HAP-1 (cell line): ENCODE measurements around the gene ZNF487.
"Not testable (repeated sequence)": the region's sequence is repeated elsewhere in the genome, so short reads cannot be mapped to it uniquely, and the experiment has no call there.

Source experiments
- DNase-seq, 2 experiments: peaks; one replicate each; pipeline ENCODE4 v3.0.0-alpha.2; 2016 to 2020; ENCODE audit warnings: low spot score in 2 of 2
- H3K27me3 ChIP-seq: fragments of 250-450 bp; sonication (Bioruptor Pico); 2 replicates; pipeline ENCODE4 v1.5.1; 2020; ENCODE audit warnings: low read depth, mild to moderate bottlenecking, moderate library complexity
- H3K36me3 ChIP-seq: fragments of 250-450 bp; sonication (Bioruptor Pico); replicated peaks from 2 replicates; pipeline ENCODE4 v1.5.1; 2020; ENCODE audit warnings: mild to moderate bottlenecking
- H3K4me1 ChIP-seq: fragments of 250-450 bp; sonication (Bioruptor Pico); 2 replicates; pipeline ENCODE4 v1.5.1; 2020; ENCODE audit warnings: mild to moderate bottlenecking
- H3K4me3 ChIP-seq: fragments of 250-450 bp; sonication (Bioruptor Pico); 2 replicates; pipeline ENCODE4 v1.5.1; 2020; ENCODE audit warnings: mild to moderate bottlenecking, moderate library complexity
- H3K9me3 ChIP-seq: fragments of 250-450 bp; sonication (Bioruptor Pico); 2 replicates; pipeline ENCODE4 v1.5.1; 2020; ENCODE audit warnings: mild to moderate bottlenecking, moderate library complexity
- in situ Hi-C: fragments of 300-500 bp; cut with MboI; formaldehyde crosslinking; loops from 3 replicates; pipeline ENCODE4 v1.14.3; 2020; ENCODE audit warnings: low sequenced_read_pairs, inconsistent platforms, mixed read lengths

Gene ZNF487

DNA sequence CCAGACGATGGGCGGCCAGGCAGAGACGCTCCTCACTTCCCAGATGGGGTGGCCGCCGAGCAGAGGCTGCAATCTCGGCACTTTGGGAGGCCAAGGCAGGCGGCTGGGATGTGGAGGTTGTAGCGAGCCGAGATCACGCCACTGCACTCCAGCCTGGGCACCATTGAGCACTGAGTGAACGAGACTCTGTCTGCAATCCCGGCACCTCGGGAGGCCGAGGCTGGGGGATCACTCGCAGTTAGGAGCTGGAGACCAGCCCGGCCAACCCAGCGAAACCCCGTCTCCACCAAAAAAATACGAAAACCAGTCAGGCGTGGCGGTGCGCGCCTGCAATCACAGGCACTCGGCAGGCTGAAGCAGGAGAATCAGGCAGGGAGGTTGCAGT is 28.8 kb downstream of the ZNF487 start:
- H3K36me3 ChIP-seq, H3K4me1 ChIP-seq, DNase-seq, H3K27me3 ChIP-seq, H3K9me3 ChIP-seq, H3K4me3 ChIP-seq, in situ Hi-C loops: not testable (repeated sequence)

DNA sequence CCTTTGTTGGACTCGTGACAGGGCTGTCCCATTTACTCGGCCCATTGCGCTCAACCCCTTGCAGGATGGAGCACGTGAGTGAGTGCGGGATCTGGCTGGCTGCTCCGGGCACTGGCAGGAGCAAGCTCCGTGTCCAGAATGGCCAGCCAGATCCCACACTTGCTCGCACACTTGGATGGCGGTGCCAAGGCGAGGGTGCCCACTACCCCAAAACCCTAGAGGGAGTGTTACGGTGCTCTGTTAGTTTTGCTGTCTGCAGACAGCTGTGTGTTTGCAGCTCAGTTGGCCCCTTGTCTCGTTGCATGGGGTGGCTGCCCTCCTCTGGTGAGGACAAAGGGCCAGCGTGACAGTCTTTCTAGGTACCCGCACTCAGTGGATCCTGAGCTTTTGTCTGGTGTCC is 34.2 kb downstream of the ZNF487 start:
- H3K4me3 ChIP-seq, result no peak overlapping the region
- in situ Hi-C loops, result no loop called here
- no peaks in the 10 kb centered on the region for H3K36me3 ChIP-seq
- H3K27me3 ChIP-seq, result no peaks in the 10 kb centered on the region
- H3K4me1 ChIP-seq, result no peaks in the 10 kb centered on the region
- DNase-seq, result no peak
- no peaks in the 10 kb centered on the region; the same call in 1 of the 2 replicates for H3K9me3 ChIP-seq

DNA sequence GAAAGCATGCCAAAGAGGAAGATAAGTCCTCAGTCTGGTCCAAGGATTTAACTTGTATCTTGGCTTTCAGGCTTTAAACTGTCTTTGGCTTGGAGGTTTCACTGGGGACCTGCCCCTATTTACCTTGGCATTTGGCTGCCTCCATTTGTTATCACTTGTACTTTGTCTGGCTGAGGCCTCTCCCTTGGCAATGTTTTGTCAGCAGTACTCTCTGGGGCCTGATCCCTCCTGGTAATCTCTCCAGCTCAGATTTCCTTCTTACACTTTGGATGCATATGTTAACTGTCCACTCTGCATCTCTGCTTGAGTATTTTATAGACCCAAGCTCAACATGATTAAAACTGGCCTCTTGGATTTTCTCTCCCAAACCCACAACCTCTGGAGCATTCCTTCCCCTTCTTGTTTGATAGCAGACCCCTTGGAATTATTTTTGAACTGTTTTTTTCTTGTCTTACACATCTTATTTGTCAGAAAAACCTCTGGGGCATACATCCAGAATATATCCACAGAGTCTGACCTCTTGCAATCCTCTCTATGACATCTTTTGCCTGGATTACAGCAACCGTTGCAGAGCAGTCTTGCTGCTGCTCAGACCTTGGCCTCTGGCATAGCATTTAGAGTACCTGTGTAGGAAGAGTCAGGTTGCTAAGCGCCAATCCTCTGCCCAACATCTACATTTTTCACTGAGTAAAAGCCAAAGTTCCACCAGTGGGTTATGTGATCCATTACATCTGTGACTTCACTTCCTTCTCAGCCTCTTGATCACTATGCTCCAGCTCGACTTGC is 35.2 kb downstream of the ZNF487 start:
- H3K4me3 ChIP-seq, result no peak overlapping the region

DNA sequence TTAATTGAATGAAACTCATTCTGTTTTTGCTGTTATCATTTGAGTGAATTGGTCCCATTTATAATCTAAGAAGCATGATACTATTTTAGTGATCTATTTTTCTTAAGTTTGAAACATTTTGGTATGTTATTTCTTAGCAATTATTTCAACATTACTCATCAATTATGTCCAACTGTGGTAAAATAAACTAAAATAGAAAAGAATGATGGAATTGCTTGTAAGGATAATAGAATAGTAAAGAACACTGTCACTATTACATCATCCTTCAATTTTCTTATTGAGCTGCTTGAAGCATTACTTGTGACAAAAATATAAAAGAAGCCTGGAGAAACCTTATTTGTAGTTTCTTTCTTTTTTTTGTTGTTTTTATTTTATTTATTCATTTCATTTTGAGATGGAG is 42.4 kb downstream of the ZNF487 start:
- DNase-seq, result no peak
- Histone ChIP-seq H3K4me3 (no peak overlapping the region), H3K27me3 (no peaks in the 10 kb centered on the region), H3K4me1 (no peaks in the 10 kb centered on the region), H3K36me3 (no peaks in the 10 kb centered on the region), H3K9me3 (no peaks in the 10 kb centered on the region; the same call in 1 of the 2 replicates)
- in situ Hi-C loops, result no loop called here

More for the DNA sequence above, 35.2 kb downstream of the ZNF487 start:
- no peaks in the 10 kb centered on the region for H3K36me3 ChIP-seq
- no peaks in the 10 kb centered on the region for H3K9me3 ChIP-seq
- in situ Hi-C loops, result no loop called here
- no peak for DNase-seq
- H3K27me3 ChIP-seq, result no peaks in the 10 kb centered on the region
- no peaks in the 10 kb centered on the region for H3K4me1 ChIP-seq

DNA sequence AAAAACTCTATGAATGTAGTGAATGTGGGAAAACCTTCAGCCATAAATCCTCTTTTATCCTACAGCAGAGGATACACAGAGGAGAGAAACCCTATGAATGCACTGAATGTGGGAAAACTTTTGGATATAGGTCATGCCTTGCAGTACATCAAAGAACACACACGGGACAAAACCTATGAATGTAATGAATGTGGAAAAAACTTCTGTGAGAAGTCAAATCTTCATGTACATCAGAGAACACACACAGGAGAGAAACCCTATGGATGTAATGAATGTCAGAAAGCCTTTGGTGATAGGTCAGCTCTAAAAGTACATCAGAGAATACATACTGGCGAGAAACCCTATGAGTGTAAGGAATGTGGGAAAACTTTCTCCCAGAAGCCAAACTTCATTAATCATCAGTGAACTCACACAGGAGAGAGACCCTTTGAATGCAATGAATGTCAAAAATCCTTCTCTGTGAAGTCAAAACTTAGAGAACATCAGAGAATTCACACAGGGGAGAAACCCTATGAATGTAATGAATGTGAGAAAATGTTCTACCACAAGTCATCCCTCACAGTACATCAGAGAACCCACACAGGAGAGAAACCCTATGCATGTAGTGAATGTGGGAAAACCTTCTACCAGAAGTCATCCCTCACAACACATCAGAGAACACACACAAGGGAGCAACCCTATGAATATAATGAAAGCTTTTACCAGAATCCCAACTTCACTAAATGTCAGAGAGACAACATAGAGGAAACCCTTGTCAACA is 45.6 kb downstream of the ZNF487 start:
- no peaks in the 10 kb centered on the region for H3K4me1 ChIP-seq
- in situ Hi-C loops, result no loop called here
- no peak overlapping the region for H3K4me3 ChIP-seq
- no peaks in the 10 kb centered on the region; the same call in 1 of the 2 replicates for H3K9me3 ChIP-seq
- H3K36me3 ChIP-seq, result no peaks in the 10 kb centered on the region
- no peak for DNase-seq
- H3K27me3 ChIP-seq, result no peaks in the 10 kb centered on the region

DNA sequence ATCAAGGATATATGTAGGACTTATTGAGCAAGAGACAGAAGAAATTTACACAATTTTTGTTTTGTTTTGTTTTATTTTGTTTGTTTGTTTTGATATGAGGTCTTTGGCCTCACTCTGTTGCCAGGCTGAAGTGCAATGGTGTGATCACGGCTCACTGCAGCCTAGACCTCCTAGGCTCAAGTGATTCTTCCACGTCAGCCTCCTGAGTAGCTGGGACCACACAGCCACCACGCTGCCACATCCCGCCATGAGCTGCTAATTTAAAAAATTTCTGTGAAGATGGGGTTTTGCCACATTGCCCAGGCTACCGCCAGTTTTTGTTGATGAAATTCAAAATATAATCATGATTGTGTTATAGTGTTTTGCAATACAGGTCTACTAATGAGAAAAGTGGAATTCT is 54.9 kb downstream of the ZNF487 start:
- no peaks in the 10 kb centered on the region for H3K4me1 ChIP-seq
- H3K27me3 ChIP-seq, result no peaks in the 10 kb centered on the region
- H3K36me3 ChIP-seq, result no peaks in the 10 kb centered on the region
- H3K9me3 ChIP-seq, result no peaks in the 10 kb centered on the region
- no peak overlapping the region for H3K4me3 ChIP-seq
- in situ Hi-C loops, result no loop called here
- DNase-seq, result no peak

DNA sequence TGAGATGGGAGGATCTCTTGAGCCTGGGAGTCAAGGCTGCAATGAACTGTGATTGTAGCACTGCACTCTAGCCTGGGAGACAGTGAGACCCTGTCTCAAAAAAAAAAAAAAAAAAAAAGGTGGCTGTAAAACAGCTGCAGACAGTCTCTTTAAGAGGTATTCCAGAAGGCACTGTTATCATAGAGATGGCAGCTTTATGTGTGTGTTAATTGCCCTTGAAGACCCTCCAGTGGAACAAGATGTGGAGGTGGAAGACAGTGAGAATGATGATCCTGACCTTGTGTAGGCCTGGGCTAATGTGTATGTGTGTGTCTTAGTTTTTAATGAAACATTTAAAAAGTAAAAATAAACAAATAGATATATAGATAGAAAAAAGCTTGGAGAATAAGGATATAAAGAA is 66.0 kb downstream of the ZNF487 start:
- DNase-seq, result no peak
- in situ Hi-C loops, result no loop called here
- no peaks in the 10 kb centered on the region for H3K36me3 ChIP-seq
- H3K27me3 ChIP-seq, result no peaks in the 10 kb centered on the region
- no peaks in the 10 kb centered on the region for H3K4me1 ChIP-seq
- H3K9me3 ChIP-seq, result no peaks in the 10 kb centered on the region
- no peak overlapping the region for H3K4me3 ChIP-seq

DNA sequence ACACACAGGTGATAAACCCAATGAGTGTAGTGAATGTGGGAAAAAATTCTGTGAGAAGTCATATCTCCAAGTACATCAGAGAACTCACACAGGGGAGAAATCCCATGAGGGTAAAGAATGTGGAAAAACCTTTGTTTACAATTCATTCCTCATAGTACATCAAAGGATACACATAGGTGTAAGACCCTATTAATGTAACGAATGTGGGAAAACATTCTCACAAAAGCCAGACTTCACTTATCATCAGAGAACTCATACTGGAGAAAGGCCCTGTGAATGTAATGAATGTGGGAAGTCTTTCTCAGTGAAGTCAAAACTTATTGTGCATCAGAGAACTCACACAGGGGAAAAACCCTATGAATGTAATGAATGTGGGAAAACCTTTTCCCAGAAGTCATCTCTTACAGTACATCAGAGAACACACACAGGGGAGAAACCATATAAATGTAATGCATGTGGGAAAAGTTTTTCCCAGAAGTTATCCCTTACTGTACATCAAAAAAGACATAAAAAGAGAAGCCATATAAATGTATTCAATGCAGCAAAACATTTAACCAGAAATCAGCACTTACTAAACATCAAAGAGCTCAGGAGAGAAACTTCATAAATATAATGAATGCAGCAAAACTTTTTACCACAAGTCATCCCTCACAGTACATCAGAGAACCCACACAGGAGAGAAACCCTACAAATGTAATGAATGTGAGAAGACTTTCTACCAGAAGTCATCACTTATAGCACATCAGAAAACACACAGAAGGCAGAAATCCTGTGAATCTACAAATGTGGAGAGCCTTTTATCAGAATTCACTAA is 87.7 kb downstream of the ZNF487 start:
- no peaks in the 10 kb centered on the region for H3K36me3 ChIP-seq
- no peak for DNase-seq
- in situ Hi-C loops, result no loop called here
- no peaks in the 10 kb centered on the region for H3K27me3 ChIP-seq
- no peak overlapping the region for H3K4me3 ChIP-seq
- H3K4me1 ChIP-seq, result no peaks in the 10 kb centered on the region
- H3K9me3 ChIP-seq, result peaks cover 13% of the 10 kb centered on the region
